Measurements from ENCODE around the gene CTSD.

CTSD gene

DNA sequence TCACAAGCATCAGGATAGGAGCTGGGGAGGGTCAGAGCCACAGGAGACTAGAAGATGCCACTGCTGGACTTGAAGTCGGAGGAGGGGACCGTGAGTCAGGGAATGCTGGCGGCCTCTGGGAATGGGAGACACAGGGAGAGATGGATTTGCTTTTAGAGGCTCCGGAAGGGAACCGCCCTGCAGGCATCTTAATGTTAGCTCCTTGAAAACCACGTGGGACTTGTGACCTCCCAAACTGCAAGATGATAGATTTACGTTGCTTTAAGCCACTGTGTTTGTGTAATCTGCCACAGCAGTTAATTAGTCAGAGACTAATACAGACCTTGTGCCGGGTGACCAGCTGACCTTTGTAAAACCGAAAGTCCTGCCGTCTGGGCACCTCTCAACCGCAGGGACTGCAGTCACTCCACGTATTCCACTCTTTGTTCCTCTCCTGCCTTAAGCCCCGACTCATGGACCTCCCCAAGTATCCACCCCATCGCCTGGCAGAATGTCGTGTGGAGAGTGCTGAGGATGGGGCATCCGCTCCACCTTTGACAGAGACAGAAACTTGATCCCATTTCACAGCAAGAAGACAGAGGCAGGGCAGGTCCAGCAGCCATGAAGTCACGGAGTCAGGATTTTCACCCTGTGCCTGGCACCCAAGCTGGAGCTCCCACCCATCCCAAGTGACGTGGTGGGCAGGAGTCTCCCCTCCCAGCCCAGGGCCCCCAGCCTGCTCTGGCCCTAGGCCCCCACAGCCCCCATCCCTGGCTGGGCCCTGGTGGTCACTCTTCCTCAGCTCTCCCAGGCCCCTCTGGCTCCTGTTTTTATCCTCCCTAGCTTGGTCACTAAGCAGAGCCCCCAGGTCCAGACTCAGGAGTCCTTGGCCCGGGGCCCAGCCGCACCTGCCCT lies 19.4 kb upstream of the CTSD start:
- DNase-seq (ENCODE audit: low read depth), result no peak

DNA sequence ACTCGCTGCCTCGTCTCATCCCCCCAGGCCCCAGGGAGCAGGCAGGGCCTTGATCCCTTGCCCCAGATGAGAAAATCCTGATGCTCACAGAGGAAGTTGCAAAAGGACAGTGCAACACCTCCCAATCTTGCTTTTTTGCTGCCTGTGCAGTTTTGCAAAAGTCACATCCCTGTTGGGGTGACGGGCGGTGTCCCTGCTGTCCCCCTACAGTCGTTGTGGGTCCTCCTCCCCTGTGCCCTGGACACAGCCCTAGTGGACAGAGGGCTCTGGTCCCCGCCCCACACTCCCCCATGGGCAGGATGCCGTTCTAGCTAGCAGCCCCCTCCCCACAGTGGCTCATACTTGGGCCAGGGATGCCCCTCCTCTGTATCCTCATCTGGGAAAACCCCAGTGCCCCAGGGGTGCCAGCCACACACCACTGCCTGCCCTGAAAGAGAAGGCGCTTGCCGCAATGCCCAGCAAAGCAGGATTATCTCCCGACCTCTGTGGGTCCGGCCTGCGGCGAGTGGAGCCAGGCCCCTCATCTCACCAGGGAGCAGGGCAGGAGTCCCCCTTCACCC lies 18.4 kb upstream of the CTSD start:
- no peak for DNase-seq (ENCODE audit: low read depth)

DNA sequence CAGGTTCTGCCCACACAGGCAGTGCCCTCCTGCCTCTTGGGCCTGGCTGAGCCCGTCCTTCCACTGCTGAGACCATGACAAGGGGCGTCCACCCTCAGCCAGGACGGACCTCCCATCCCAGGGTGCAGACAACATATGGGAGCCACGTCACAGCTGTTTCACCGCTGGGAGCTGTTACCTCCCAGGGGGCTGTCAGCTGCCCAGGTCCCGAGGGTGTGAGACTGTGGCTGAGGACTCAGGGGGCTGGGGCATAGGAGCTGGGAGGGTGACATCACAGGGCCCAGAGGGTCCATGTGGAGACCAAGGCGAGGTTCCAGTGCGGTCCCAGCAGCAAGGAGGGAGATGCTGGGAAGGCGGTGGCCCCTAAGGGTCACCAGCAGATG lies 17.9 kb upstream of the CTSD start:
- DNase-seq (ENCODE audit: low read depth), result no peak

DNA sequence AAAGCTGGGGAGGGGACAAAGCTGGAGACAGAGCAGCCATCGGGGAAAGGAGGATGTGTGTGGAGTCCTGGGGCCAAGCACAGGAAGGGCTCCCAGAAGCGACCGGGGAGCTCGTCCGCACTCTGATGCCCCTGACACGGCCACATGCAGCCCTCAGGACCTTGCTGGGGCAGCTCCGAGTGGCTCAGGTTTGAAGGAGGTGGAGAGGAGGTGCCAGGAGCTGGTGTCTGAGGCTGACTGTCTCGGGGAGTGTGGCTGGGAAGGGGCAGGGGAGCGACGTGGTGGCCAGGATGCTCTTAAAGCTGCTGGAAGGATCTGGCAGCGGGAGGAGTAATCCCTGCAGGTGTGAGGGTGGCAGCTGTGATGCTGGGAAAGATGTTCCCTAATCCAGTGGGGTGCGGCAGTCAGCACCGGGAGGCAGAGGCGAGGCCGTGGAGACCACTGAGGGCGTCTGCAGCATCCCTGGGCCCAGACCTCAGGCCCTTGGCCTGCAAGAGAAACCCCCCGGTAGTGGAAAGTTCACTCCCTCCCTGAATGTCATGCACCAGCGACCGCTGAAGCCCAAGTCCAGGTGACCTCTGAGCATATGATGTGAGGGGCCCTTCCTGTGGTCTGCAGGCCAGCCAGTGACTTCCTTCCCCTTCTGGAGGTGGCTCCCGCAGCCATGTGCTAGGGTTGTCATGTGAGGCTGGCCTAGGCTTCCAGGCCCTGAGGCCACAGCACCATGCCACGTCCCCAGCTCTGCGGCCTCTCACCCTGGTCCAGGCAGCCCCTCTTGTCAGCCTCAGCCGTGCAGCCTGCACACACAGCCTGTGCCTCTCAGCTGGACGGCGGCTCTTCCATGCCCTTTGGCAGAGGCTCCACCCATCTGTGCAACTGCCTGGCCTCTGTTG lies 17.2 kb upstream of the CTSD start:
- DNase-seq (ENCODE audit: low read depth), result no peak

DNA sequence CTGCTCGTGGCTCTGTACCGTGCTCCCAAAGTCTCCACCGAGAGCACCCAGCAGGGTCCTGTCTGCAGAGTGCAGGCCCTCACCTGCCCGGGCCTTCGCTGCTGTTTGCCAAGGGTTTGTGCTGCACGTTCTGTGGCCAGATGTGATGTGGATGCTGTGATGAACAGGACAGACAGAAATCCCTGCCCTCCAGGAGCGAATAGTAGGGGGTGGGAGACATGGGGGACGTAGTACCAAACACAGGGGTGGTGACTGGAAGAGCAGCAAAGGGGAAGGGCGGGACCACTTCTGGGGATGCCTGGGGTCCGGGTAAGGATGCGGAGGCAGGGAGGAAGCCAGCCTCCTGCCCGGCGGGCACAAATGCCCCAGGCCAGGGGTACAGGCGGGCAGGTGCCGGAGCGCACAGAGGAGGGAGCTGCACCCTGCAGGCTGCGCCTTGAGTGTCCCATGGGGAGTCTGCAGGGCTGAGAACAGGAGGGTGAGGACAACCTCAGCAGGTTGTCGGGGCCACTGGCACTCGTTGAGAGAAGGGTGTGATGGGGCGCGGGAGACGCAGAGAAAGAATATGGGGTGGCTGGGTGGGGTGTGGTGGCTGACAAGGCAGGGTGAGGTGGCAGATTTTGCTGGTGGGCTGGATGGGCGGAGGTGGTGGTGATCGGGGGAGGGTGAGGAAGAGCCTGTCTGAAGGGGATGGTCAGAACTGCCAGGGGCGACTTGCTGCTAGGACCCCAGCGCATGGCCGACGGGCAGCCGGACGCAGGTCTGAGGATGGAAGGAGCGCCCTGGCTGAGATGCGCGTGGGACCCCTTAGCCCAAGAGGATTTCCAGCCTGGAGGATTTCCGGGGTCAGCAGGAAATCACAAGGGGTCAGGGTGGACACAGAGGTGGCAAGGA lies 16.3 kb upstream of the CTSD start:
- DNase-seq (ENCODE audit: low read depth), result no peak

DNA sequence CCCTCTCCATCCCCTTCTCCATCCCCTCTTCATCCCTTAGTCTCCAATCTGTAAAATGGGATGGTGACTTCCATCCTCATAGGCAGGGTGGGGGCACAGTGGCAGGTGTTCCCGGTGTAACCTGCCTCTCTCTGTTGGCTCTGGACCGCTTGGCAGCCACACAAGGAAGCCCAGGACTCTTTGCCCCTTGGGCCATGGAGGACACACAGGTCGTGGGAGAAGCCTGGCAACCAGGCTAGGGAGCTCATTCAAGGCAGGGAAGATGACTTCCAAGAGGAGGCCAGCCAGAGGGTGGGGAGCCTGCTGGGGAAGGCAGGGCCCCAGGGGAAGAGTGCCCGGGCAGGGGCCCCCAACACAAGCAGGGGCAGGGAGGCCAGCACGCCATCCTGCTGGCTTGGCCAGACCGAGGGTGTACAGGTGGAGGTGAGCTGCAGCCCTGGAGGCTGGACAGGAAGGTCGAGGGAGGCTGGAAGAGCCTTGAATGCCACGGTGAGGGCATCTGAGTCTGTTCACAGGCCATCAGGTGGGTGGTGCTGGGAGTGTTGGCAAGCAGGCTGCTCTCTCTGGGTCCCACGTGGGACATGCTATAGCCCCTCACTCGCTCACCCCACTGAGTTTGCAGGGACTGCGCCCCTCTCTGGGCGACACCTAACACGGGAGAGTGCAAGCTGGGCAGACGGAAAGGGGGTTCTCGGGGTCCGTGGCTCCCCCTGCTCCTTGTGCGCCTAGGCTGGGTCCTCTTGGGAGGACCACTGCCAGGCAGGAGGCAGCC lies 15.5 kb upstream of the CTSD start:
- DNase-seq (ENCODE audit: low read depth), result no peak

DNA sequence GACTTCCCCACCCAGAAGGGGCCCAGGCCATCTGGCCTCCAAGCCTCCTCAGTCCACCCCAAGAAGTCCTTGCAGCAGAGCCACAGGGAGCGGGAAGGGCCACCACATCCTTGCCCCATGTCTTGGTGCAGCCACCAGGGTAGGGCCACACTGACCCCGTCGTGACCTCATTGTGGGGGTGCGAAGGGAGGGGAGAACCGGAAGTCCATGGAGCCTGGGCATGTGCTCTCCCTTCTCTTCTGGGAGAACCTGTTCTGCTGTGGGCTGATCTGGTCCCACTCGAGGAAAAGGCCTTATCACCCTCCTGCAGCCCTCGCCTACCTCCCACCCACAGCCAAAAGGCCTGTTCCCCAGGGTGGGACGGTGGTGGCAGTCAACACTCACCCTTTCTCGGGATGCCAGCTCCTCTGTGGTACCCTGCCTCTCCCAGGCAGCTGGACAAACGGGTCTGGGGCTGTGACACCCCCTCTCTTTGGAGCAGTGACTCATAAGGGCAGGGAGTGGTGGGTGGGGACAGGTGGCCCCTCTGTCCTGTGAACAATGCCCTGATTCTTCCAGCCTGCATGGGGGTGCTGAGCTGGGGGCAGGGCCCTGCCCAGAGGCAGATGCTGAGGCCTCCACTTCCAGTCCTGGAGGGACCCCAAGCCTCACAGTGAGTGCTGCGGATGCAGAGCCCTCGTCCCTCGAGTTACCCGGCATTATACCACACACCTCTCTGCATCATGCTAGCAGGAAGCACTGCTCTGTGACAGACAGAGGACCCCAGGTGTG lies 14.6 kb upstream of the CTSD start:
- DNase-seq (ENCODE audit: low read depth), result no peak

DNA sequence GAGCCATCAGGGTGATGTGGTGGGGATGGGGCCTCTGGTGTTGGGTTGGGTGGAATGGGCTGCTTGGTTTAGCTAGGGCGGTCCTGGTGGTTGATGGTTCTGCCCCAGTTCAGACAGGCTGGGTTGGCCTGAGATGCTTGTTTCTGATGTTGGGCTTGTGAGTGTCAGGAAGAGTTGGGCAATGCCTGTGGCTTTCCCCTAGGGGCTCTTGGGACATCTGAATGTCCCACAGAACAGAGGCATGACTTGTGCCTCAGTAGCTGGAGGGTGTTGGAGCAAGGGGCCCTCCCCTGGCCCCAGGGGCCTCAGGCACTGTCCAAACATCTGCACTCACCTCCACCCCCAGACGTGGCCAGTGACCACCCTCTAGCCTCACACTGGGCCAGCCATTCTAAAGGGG lies 14.0 kb upstream of the CTSD start:
- no peak for DNase-seq (ENCODE audit: low read depth)

DNA sequence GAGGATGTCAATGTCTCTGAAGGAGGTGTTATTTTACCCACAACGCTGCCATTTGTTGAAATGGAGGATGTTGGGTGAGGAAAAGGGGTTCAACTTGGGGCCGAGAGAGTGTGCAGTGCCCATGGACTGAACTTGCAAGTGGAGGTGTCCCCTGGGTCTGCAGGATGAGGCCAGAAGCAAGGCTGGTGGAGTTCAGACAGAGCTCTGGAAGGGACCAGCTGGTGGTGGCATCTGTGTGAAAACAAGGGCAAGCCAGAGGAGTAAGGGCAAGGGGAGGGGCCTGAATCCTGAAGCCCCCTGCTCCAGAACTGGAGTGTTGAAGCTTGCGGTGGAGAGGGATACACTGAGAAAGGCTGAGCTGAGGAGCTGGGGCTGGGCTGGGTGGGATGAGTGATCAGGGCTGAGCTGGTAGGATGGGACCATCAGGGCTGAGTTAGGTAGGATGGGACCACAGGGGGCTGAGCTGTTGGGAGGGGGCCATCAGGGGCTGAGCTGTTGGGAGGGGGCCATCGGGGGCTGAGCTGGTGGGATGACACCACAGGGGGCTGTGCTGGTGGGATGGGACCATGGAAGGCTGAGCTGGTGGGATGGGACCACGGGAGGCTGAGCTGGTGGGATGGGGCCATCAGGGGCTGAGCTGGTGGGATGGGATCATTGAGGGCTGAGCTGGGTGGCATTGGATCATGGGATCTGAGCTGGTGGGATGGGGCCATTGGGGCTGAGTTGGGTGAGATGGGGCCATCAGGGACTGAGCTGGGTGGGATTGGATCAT lies 13.4 kb upstream of the CTSD start:
- DNase-seq (ENCODE audit: low read depth), result no peak

DNA sequence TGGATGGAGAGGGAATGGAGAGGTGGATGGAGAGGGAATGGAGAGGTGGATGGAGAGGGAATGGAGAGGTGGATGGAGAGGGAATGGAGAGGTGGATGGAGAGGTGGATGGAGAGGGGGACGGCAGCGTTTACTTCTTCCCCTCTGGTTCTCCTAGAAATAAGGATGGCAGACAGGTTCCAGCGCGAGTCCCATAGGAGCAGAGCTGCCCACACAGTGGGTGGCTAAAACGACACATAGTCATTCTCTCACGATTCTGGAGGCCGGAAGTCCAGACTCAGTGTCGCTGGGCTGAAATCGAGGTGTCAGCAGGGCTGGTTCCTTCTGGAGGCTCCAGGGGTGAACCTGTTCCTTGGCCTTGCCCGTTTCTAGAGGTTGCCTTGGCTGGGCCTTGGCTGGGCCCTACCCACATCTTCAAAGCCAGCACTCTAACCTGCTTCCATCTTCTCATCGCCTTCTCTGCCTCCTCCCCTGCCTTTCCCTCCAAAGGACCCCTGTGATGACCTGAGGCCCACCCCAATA lies 12.7 kb upstream of the CTSD start:
- DNase-seq (ENCODE audit: low read depth), result no peak

DNA sequence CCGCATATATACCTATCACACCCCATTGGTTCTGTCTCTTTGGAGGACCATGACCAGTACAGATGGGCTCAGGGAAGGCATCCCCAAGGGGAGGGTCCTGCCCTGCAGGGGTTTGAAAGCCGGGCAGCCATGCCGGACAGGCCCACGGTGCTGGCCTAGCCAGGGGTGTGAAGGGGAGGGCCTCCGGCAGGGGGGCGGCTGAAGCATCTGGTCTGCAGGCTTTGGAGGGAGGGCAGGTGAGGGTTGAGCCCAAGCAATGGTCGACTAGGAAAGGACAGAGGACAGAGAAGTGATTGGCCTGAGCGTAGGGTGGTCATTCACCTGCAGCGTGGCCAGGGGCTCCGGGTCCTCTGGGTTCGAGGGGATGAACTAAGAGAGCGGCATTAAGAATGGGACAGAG lies 11.2 kb upstream of the CTSD start:
- no peak for DNase-seq (ENCODE audit: low read depth)

DNA sequence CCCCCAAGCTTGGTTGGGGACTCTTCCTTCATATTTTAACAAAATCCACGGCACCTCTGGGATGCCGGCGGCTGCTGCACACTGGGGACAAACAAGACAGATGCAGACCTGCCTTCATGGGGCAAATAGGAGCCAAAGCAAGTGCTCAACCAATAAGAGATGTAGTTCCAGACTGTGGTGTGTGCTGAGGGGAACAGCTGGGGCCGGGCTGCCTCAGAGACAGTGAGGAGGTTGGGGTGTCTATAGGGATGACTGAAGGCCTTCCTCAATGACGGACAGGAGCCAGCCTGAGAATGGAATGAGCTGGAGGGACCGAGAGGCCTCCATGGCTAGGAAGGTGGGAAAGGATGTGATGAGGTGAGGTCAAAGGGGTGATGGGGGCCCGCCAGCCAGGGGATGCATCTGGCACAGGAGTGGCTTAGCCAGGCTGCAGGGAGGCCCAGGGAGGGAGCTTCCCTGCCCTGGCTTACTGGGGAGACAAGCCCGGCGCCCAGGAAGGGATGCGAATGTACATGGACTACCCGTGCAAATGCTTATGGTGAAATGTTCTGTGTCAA lies 10.3 kb upstream of the CTSD start:
- no peak for DNase-seq (ENCODE audit: low read depth)

DNA sequence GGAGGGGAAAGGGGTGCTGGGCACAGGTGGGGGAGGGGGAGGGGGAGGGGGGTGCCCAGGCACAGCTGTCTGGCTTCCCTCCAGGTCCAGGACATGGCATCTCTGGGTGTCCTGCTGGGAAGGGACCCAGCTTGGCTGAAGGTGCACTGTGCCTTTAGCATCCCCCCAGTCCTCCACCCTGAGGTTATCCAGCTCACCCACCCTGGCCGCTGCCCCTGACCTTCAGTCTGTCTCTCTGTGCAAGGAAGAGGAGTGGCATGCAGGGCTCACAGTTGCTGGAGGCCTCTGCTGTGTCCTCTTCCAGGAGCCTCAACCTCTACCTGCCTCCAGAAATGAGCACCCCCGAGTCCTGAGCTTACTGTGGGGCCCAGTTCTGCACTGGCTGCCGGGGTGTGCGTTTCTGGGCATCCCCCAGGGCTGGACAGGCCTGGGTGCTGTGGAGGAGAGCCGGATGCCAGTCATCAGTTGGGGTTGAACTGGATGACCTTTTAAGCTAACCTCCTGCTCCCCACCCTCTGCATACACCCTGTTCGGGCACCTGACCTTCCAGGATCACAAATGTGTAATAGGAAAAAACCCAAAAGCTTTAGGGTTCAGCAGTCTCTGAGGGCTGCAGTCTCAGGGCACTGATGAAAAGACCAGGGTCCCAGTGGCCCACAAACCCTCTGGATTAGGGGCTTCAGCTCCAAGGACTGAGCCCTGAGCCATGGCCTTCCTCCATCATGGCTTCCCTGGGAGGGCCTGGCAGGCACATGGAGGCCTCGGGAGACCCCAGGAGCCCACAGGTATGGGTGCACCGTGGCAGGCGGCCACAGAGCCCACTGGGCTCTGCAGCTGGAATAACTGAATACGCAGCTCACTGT lies 9.6 kb upstream of the CTSD start:
- no peak for DNase-seq (ENCODE audit: low read depth)

DNA sequence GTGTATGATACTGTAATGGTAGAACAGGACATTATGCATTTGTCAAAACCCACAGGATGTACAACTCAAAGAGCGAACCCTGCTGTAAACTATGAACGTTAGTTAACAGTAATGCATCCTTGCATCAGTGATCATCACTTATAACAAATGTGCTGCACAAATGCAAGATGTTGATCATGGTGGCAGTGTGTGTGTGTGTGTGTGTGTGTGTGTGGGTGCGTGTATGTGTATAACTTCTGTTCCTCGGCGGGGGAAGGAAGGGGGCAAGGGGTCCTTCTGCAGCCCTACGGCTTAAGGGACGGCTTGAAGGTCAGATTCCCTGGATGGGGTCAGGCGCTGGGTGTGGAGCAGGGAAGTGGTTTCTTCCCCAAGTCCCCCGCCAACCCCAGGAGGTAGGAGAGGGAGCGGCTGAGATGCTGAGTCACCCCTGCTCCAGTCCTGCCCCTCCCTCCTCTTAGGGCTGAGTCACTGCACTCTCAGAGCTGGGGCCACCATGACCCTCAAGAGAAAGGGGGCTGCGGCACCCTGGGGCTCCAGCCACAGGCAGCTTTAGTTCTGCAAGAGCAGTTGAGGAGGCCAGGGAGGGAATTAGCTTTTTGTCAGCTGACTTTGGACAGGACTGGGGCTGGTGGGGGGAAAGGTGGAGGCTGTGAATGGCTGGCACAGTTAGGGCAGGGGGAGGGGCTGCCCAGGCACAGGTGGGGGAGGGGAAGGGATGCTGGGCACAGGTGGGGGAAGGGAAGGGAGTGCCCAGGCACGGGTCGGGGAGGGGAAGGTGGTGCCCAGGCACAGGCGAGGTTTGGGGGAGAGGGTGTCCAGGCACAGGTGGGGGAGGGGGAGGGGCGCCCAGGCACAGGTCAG lies 8.8 kb upstream of the CTSD start:
- DNase-seq (ENCODE audit: low read depth), result peak; percentile 33

DNA sequence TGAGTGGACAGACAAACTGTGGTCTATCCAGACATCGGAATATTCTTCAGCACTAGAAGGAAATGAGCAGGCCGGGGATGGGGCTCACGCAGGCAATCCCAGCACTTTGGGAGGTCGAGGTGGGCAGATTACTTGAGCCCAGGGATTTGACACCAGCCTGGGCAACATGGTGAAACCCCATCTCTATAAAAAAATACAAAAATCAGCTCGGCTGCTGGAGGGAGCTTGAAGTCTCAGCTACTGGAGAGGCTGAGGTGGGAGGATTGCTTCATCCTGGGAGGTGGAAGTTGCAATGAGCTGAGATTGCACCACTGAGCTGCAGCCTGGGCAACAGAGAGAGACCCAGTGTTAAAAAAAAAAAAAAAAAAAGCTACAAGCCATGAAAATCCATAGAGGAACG lies 8.0 kb upstream of the CTSD start:
- no peak for DNase-seq (ENCODE audit: low read depth)

DNA sequence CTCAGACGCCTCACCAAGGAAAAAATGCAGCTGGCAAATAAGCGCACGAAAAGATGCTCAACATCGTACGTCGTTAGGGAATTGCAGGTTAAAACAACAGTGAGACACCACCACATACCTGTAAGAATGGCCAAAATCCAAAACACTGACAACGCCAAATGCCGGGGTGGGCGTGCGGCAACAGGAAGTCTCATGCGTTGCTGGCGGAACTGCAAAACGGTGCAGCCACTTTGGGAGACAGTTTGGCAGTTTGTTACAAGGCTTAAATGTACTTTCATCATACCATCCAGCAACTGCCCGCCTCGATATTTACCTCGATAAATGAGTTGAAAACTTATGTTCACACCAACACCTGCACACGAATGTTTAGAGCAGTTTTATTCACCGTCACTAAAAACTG lies 7.5 kb upstream of the CTSD start:
- DNase-seq (ENCODE audit: low read depth), result no peak

DNA sequence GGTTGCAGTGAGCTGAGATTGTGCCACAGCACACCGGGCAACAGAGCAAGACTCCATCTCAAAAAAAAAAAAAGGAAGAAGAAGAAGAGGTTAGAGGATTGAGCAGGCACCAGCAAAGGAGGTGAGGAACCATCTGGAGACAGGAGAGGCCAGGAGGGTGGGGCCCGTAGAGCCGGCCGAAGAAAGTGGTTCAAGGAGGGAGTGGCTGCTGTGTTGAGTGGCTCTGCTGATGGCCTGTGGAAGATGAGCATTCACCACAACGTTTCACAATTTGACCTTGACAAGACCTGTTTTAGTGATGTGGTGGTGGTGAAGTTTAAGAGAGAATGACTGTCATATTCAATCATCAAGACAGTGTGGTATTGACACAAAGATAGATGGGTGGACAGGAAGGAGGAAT lies 6.8 kb upstream of the CTSD start:
- DNase-seq (ENCODE audit: low read depth), result no peak
